Left renal cortex interstitium (tissue), 4 donors: ENCODE data around the gene CLDN24. TPM values are rescaled to one million over a fixed set of nuclear protein-coding genes. Genes with fewer than 3 reads are reported as not detected.

Experiments
- DNase-seq, 4 donors: peaks; one replicate each; pipeline ENCODE4 v3.0.0-alpha.2; 2013; ENCODE audit warnings: low read depth in 4 of 4, low spot score in 2 of 4, missing footprints in 1 of 4
- polyA plus RNA-seq, 4 donors: library from polyadenylated mRNA; unstranded; fragments of 120-200 nt; gene quantifications; one replicate each; pipeline ENCODE4 v1.2.1, GENCODE V29; 2013; ENCODE audit not compliant: insufficient read length in 4 of 4

The CLDN24 gene
- polyA plus RNA-seq = under 1 TPM in 3 of 4 donors, not detected in 1; 0.32 to 0.61 (median 0.32) TPM

- no peak for DNase-seq
Measured at GRCh38 chr4:183322326-183322725, at the start of gene CLDN24. TSS of gene CLDN24 (minus strand) at chr4:183322426. CDS start at chr4:183322426, 0 bp downstream.

- no peak for DNase-seq
Measured at GRCh38 chr4:183370786-183371185, 48.6 kb upstream of the CLDN24 start.

GRCh38 chr4:183369073-183369472 is 46.8 kb upstream of the CLDN24 start:
- no peak for DNase-seq

DNA sequence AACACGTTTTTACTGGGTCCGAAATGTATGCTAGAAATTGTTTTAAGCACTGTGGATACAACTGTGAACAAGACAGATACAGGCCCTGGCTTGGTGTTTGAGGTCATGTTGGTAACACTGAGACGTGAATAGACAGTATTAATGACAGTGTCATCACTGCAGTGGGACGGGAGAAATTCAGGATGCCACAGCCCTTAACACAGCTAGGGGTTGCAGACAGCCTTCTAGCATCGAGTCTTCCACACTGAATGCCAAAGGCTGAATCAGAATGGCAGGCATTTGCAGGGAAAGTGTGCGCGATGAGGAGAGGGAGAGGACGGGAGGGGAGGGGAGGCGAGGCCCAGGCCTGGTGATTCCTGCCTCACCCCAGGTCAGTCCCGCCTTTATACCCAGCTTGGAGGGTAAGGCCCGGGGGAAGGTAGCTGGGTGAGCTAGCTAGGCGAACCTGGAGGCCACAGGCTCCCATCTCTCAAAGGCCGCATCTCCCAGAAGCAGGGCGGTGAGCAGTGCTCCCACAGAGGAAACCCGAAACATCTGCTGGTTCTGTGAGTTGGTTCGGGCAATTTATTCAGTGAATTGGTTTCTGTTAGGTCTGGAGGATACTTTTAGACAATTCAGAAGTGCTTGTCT is 44.1 kb upstream of the CLDN24 start:
- no peak for DNase-seq

GRCh38 chr4:183364025-183364424 is 41.8 kb upstream of the CLDN24 start:
- DNase-seq = no peak

GRCh38 chr4:183362916-183363542 is 40.8 kb upstream of the CLDN24 start:
- DNase-seq = no peak

- no peak for DNase-seq
Measured at GRCh38 chr4:183362036-183362435, 39.8 kb upstream of the CLDN24 start.

GRCh38 chr4:183360161-183360919 is 38.1 kb upstream of the CLDN24 start:
- DNase-seq = no peak

GRCh38 chr4:183358215-183358755 is 36.1 kb upstream of the CLDN24 start:
- DNase-seq = no peak

DNA sequence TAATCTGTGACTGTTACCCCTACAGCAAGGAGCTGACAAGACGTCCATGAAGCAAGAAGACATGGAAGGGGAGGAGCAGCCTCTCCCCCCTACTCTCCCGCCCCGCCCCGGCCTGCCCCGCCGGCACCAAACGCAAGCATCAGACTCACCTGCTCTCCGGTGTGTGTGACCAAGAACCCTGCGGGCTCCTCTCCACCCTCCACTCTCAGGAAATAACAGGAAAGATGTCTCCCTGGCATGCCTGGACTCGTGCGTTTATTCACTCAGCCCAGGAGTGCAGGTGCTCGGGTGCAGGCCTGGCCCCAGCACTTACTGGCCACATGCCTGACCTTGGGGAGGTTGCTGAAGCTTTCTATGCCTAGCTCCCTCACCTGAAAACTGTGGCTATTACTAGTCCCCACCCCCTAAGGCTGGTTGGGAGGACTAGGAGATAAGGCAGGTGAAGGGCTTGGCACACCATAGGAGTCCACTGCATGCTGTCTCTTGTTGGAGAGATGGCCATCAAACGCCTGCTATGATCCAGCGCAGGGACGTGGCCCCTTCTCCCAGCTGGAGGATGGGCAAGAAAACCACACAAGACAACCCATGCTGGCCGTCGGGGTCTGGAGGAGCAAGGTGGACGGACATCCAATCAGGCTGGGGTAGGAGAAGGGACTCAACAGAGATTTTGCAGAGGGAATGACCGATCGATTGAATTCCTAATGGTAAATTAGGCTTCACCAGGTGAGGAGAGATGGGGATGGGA is 34.9 kb upstream of the CLDN24 start:
- no peak for DNase-seq

GRCh38 chr4:183356173-183356830 is 34.1 kb upstream of the CLDN24 start:
- DNase-seq = no peak

- no peak for DNase-seq
Measured at GRCh38 chr4:183355405-183355804, 33.2 kb upstream of the CLDN24 start.

- no peak for DNase-seq
Measured at GRCh38 chr4:183354219-183354618, 32.0 kb upstream of the CLDN24 start.

DNA sequence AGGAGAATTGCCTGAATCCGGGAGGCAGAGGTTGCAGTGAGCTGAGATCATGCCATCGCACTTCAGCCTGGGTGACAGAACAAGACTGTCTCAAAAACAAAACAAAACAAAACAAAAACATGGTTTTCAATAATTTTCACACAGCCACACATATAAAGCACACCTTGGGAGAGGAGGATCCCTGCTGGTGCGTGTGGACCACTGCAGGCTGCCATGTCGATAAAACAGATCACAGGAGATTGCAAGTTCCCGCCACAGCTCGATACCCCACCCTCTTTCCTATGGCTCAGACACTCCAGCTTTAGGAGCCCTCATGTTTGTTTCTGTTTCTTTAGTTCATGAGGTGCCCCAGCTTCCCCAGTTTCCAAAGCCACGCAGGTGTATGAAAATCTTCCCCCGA is 31.3 kb upstream of the CLDN24 start:
- DNase-seq = no peak

GRCh38 chr4:183352546-183352945 is 30.3 kb upstream of the CLDN24 start:
- no peak for DNase-seq

GRCh38 chr4:183350317-183351071 is 28.3 kb upstream of the CLDN24 start:
- no peak for DNase-seq

DNA sequence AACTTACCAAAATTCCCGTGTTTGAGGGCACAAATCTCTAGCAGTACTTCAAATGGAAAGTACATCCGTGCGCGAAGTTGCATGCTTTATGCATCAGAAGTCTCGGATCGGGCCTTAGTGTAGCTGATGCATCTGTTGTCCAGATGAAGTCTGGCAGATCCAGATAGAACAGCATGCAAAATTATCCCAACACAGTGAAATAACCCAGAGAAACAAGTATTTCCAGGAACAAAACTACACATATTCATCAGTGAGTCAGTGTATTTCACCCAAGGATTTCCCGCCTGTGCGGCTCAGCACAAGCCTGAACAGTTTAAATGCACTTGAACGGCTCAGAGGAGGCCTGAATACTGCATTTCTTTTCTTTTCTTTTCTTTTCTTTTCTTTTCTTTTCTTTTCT is 27.4 kb upstream of the CLDN24 start:
- no peak for DNase-seq

GRCh38 chr4:183348706-183349659 is 26.8 kb upstream of the CLDN24 start:
- no peak for DNase-seq
